ENCODE data around the gene TREML2.

Gene TREML2

GRCh38 chr6:41215777-41216176 lies 14.8 kb upstream of the TREML2 start:
- Histone ChIP-seq H4K20me1 (no peaks in the 10 kb centered on the region), H3K27ac (no peak overlapping the region), H3K9me3 (replicated peaks in 1 of 11) (peaks cover 30 to 54% (median 39%) of the 10 kb centered on the region in 11 experiments), H3K4me1 (peaks cover 0 to 5% (median 2%) of the 10 kb centered on the region in 10 experiments; a peak in 9 of 20 replicates), H3K27me3 (no peaks in the 10 kb centered on the region), H3K4me2 (no peak overlapping the region), H3K9ac (no peak overlapping the region), H3K36me3 (peaks cover 0 to 15% (median 0%) of the 10 kb centered on the region in 11 experiments; a peak in 4 of 22 replicates), H3K4me3 (no peak overlapping the region)
- TF ChIP-seq Cebpa-rat (IDR thresholded peaks at IDR 0.05), result no peak

- H3K4me2 ChIP-seq, result no peak overlapping the region
- no peak overlapping the region; a peak in 1 of 20 replicates for H3K4me3 ChIP-seq
- H3K27ac ChIP-seq, result no peak overlapping the region
- no peaks in the 10 kb centered on the region for H4K20me1 ChIP-seq
- peaks cover 0 to 15% (median 0%) of the 10 kb centered on the region in 11 experiments; a peak in 4 of 22 replicates for H3K36me3 ChIP-seq
- peaks cover 8 to 16% (median 12%) of the 10 kb centered on the region in 10 experiments for H3K4me1 ChIP-seq
- TF ChIP-seq Cebpa-rat (IDR thresholded peaks at IDR 0.05), result no peak
- no peaks in the 10 kb centered on the region for H3K27me3 ChIP-seq
- peaks cover 22 to 44% (median 29%) of the 10 kb centered on the region in 11 experiments for H3K9me3 ChIP-seq (replicated peaks in 1 of 11)
- no peak overlapping the region for H3K9ac ChIP-seq
Observed at GRCh38 chr6:41214559-41215238, 13.8 kb upstream of the TREML2 start.

- no peak for TF ChIP-seq Cebpa-rat (IDR thresholded peaks at IDR 0.05)
Observed at GRCh38 chr6:41209547-41210320, 8.8 kb upstream of the TREML2 start.

GRCh38 chr6:41208439-41209106 lies 7.6 kb upstream of the TREML2 start:
- peak overlapping the region; percentile 21 to 89 (median 75) for H3K4me2 ChIP-seq
- peaks cover 27 to 42% (median 32%) of the 10 kb centered on the region in 10 experiments for H3K4me1 ChIP-seq
- peak overlapping the region in 6 of 10 experiments; percentile 8 to 50 (median 28); a peak in 9 of 20 replicates for H3K4me3 ChIP-seq
- peak overlapping the region in 8 of 11 experiments; percentile 3 to 58 (median 32); a peak in 8 of 22 replicates for H3K9ac ChIP-seq
- TF ChIP-seq Cebpa-rat (IDR thresholded peaks at IDR 0.05), result no peak
- peaks cover 5 to 52% (median 15%) of the 10 kb centered on the region in 11 experiments; a peak in 15 of 22 replicates for H3K9me3 ChIP-seq (replicated peaks in 1 of 11)
- no peaks in the 10 kb centered on the region for H4K20me1 ChIP-seq
- no peaks in the 10 kb centered on the region for H3K36me3 ChIP-seq
- no peaks in the 10 kb centered on the region for H3K27me3 ChIP-seq
- H3K27ac ChIP-seq, result peak overlapping the region in 10 of 11 experiments; percentile 0 to 81 (median 64); a peak in 17 of 22 replicates

More at GRCh38 chr6:41209547-41210320, 8.8 kb upstream of the TREML2 start:
- H3K4me1 ChIP-seq, result peaks cover 27 to 39% (median 32%) of the 10 kb centered on the region in 10 experiments
- peak overlapping the region; percentile 44 to 89 (median 75) for H3K4me2 ChIP-seq
- H3K9me3 ChIP-seq (replicated peaks in 1 of 11), result peaks cover 16 to 52% (median 23%) of the 10 kb centered on the region in 11 experiments
- H3K27ac ChIP-seq, result peak overlapping the region in 9 of 11 experiments; percentile 28 to 81 (median 69); a peak in 15 of 22 replicates
- H3K36me3 ChIP-seq, result peaks cover 0 to 9% (median 0%) of the 10 kb centered on the region in 11 experiments; a peak in 3 of 22 replicates
- no peaks in the 10 kb centered on the region for H3K27me3 ChIP-seq
- H3K9ac ChIP-seq, result peak overlapping the region in 5 of 11 experiments; percentile 17 to 58 (median 19); a peak in 3 of 22 replicates
- peak overlapping the region in 3 of 10 experiments; percentile 20 to 39 (median 23); a peak in 4 of 20 replicates for H3K4me3 ChIP-seq
- H4K20me1 ChIP-seq, result no peaks in the 10 kb centered on the region

- H3K27me3 ChIP-seq, result no peaks in the 10 kb centered on the region
- no peak overlapping the region for H3K27ac ChIP-seq
- H3K36me3 ChIP-seq, result no peaks in the 10 kb centered on the region
- no peak overlapping the region for H3K9ac ChIP-seq
- H3K4me1 ChIP-seq, result peaks cover 45 to 65% (median 58%) of the 10 kb centered on the region in 10 experiments
- H3K9me3 ChIP-seq (replicated peaks in 1 of 11), result peaks cover 5 to 48% (median 13%) of the 10 kb centered on the region in 11 experiments; a peak in 14 of 22 replicates
- no peak for TF ChIP-seq Cebpa-rat (IDR thresholded peaks at IDR 0.05)
- H3K4me2 ChIP-seq, result no peak overlapping the region
- H4K20me1 ChIP-seq, result no peaks in the 10 kb centered on the region
- H3K4me3 ChIP-seq, result no peak overlapping the region
Observed at GRCh38 chr6:41204156-41204555, 3.2 kb upstream of the TREML2 start.

- TF ChIP-seq Cebpa-rat (IDR thresholded peaks at IDR 0.05), result no peak
- peak overlapping the region; percentile 81 to 98 (median 93) for H3K4me2 ChIP-seq
- H3K4me3 ChIP-seq, result peak overlapping the region in 6 of 10 experiments; percentile 54 to 68 (median 60); a peak in 10 of 20 replicates
- H3K36me3 ChIP-seq, result peaks cover 0 to 19% (median 11%) of the 10 kb centered on the region in 11 experiments; a peak in 13 of 22 replicates
- peaks cover 0 to 39% (median 1%) of the 10 kb centered on the region in 11 experiments; a peak in 8 of 22 replicates for H3K9me3 ChIP-seq (replicated peaks in 1 of 11)
- peak overlapping the region; percentile 78 to 98 (median 96); a peak in 21 of 22 replicates for H3K27ac ChIP-seq
- H4K20me1 ChIP-seq, result no peaks in the 10 kb centered on the region
- peak overlapping the region in 10 of 11 experiments; percentile 77 to 88 (median 85); a peak in 19 of 22 replicates for H3K9ac ChIP-seq
- no peaks in the 10 kb centered on the region for H3K27me3 ChIP-seq
- peaks cover 35 to 73% (median 56%) of the 10 kb centered on the region in 10 experiments for H3K4me1 ChIP-seq
Observed at GRCh38 chr6:41201764-41202173, 820 bp upstream of the TREML2 start.

- peak overlapping the region; percentile 81 to 98 (median 93) for H3K4me2 ChIP-seq
- no peaks in the 10 kb centered on the region for H3K27me3 ChIP-seq
- H3K9ac ChIP-seq, result peak overlapping the region; percentile 66 to 88 (median 85)
- peak in 9 of 11 experiments; percentile 82 to 96 (median 89); a peak in 17 of 22 replicates for TF ChIP-seq Cebpa-rat (IDR thresholded peaks at IDR 0.05)
- peak overlapping the region; percentile 78 to 98 (median 96) for H3K27ac ChIP-seq
- peaks cover 35 to 85% (median 56%) of the 10 kb centered on the region in 10 experiments for H3K4me1 ChIP-seq
- no peaks in the 10 kb centered on the region for H4K20me1 ChIP-seq
- H3K36me3 ChIP-seq, result peaks cover 0 to 32% (median 15%) of the 10 kb centered on the region in 11 experiments; a peak in 13 of 22 replicates
- H3K4me3 ChIP-seq, result peak overlapping the region in 9 of 10 experiments; percentile 18 to 68 (median 55); a peak in 15 of 20 replicates
- peaks cover 0 to 25% (median 0%) of the 10 kb centered on the region in 11 experiments; a peak in 6 of 22 replicates for H3K9me3 ChIP-seq (replicated peaks in 1 of 11)
Observed at GRCh38 chr6:41200296-41200900, 551 bp downstream of the TREML2 start.
